ENCODE data around the gene TRIM8. TPM values are rescaled to one million over a fixed set of nuclear protein-coding genes. Genes with fewer than 3 reads are reported as not detected.

Gene TRIM8
- total RNA-seq, 1 experiment from 2014 or later, result 36.3 TPM

DNA sequence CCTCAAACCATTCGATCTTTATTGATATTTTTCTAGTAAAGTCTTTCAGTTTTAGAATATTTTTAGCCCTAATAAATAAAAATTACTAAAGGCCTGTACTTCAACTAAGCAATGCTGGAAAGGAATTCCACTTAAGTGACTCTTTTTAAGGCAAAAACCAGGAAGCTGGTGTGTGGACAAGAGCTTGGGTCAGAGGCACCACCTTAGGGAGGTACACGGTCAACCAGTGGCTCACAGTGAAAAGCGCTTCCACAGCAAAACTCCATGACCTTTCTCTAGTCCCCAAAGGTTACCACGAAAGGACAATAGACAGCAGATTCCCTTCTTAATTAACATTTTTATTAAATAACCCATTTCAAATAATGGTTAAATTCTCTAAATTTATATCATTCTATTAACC, 38.7 kb downstream of the TRIM8 start:
- POLR2A ChIA-PET, result interaction anchor here (1.3 kb wide), 1 partner anchor 38 kb away, joined by 3 read pairs; the partner anchor contains the start of gene TRIM8
- peaks cover 31% of the 10 kb centered on the region for H3K36me3 Mint-ChIP-seq
- no peak overlapping the region for H3K27ac Mint-ChIP-seq
- no peaks in the 10 kb centered on the region for H3K9me3 Mint-ChIP-seq
- H3K4me3 Mint-ChIP-seq, result no peak overlapping the region
- TF ChIP-seq ZNF671 (CRISPR knock-in tag; IDR thresholded peaks at IDR 0.05), result no peak
- TF ChIP-seq, protein P1, sequence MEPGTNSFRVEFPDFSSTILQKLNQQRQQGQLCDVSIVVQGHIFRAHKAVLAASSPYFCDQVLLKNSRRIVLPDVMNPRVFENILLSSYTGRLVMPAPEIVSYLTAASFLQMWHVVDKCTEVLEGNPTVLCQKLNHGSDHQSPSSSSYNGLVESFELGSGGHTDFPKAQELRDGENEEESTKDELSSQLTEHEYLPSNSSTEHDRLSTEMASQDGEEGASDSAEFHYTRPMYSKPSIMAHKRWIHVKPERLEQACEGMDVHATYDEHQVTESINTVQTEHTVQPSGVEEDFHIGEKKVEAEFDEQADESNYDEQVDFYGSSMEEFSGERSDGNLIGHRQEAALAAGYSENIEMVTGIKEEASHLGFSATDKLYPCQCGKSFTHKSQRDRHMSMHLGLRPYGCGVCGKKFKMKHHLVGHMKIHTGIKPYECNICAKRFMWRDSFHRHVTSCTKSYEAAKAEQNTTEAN (CRISPR knock-in tag; IDR thresholded peaks at IDR 0.05), result no peak
- TF ChIP-seq, protein P2, sequence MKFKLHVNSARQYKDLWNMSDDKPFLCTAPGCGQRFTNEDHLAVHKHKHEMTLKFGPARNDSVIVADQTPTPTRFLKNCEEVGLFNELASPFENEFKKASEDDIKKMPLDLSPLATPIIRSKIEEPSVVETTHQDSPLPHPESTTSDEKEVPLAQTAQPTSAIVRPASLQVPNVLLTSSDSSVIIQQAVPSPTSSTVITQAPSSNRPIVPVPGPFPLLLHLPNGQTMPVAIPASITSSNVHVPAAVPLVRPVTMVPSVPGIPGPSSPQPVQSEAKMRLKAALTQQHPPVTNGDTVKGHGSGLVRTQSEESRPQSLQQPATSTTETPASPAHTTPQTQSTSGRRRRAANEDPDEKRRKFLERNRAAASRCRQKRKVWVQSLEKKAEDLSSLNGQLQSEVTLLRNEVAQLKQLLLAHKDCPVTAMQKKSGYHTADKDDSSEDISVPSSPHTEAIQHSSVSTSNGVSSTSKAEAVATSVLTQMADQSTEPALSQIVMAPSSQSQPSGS (CRISPR knock-in tag; IDR thresholded peaks at IDR 0.05; ENCODE audit: borderline replicate concordance, low read depth), result no peak
- no peak for TF ChIP-seq ZNF219 (CRISPR knock-in tag; IDR thresholded peaks at IDR 0.05; ENCODE audit: borderline replicate concordance)
- TF ChIP-seq, protein P3, sequence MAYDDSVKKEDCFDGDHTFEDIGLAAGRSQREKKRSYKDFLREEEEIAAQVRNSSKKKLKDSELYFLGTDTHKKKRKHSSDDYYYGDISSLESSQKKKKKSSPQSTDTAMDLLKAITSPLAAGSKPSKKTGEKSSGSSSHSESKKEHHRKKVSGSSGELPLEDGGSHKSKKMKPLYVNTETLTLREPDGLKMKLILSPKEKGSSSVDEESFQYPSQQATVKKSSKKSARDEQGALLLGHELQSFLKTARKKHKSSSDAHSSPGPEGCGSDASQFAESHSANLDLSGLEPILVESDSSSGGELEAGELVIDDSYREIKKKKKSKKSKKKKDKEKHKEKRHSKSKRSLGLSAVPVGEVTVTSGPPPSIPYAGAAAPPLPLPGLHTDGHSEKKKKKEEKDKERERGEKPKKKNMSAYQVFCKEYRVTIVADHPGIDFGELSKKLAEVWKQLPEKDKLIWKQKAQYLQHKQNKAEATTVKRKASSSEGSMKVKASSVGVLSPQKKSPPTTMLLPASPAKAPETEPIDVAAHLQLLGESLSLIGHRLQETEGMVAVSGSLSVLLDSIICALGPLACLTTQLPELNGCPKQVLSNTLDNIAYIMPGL (CRISPR knock-in tag; IDR thresholded peaks at IDR 0.05), result no peak
- TF ChIP-seq, protein P4, sequence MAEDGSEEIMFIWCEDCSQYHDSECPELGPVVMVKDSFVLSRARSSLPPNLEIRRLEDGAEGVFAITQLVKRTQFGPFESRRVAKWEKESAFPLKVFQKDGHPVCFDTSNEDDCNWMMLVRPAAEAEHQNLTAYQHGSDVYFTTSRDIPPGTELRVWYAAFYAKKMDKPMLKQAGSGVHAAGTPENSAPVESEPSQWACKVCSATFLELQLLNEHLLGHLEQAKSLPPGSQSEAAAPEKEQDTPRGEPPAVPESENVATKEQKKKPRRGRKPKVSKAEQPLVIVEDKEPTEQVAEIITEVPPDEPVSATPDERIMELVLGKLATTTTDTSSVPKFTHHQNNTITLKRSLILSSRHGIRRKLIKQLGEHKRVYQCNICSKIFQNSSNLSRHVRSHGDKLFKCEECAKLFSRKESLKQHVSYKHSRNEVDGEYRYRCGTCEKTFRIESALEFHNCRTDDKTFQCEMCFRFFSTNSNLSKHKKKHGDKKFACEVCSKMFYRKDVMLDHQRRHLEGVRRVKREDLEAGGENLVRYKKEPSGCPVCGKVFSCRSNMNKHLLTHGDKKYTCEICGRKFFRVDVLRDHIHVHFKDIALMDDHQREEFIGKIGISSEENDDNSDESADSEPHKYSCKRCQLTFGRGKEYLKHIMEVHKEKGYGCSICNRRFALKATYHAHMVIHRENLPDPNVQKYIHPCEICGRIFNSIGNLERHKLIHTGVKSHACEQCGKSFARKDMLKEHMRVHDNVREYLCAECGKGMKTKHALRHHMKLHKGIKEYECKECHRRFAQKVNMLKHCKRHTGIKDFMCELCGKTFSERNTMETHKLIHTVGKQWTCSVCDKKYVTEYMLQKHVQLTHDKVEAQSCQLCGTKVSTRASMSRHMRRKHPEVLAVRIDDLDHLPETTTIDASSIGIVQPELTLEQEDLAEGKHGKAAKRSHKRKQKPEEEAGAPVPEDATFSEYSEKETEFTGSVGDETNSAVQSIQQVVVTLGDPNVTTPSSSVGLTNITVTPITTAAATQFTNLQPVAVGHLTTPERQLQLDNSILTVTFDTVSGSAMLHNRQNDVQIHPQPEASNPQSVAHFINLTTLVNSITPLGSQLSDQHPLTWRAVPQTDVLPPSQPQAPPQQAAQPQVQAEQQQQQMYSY (CRISPR knock-in tag; IDR thresholded peaks at IDR 0.05), result no peak
- TF ChIP-seq ZNF416 (CRISPR knock-in tag; IDR thresholded peaks at IDR 0.05), result no peak
- TF ChIP-seq ZNF396 (CRISPR knock-in tag; IDR thresholded peaks at IDR 0.05; ENCODE audit: borderline replicate concordance), result no peak
- TF ChIP-seq ZBTB21 (CRISPR knock-in tag; IDR thresholded peaks at IDR 0.05; ENCODE audit: borderline replicate concordance), result no peak
- TF ChIP-seq FOXK1 (CRISPR knock-in tag; IDR thresholded peaks at IDR 0.05), result no peak
- TF ChIP-seq GTF2I (CRISPR knock-in tag; conservative IDR thresholded peaks at IDR 0.05), result no peak
- TF ChIP-seq NR1H2 (CRISPR knock-in tag; IDR thresholded peaks at IDR 0.05), result no peak
- TF ChIP-seq TCF7 (CRISPR knock-in tag; IDR thresholded peaks at IDR 0.05; ENCODE audit: low read depth), result no peak
- no peak for TF ChIP-seq HMGA2 (CRISPR knock-in tag; IDR thresholded peaks at IDR 0.05)
- TF ChIP-seq, protein P5, sequence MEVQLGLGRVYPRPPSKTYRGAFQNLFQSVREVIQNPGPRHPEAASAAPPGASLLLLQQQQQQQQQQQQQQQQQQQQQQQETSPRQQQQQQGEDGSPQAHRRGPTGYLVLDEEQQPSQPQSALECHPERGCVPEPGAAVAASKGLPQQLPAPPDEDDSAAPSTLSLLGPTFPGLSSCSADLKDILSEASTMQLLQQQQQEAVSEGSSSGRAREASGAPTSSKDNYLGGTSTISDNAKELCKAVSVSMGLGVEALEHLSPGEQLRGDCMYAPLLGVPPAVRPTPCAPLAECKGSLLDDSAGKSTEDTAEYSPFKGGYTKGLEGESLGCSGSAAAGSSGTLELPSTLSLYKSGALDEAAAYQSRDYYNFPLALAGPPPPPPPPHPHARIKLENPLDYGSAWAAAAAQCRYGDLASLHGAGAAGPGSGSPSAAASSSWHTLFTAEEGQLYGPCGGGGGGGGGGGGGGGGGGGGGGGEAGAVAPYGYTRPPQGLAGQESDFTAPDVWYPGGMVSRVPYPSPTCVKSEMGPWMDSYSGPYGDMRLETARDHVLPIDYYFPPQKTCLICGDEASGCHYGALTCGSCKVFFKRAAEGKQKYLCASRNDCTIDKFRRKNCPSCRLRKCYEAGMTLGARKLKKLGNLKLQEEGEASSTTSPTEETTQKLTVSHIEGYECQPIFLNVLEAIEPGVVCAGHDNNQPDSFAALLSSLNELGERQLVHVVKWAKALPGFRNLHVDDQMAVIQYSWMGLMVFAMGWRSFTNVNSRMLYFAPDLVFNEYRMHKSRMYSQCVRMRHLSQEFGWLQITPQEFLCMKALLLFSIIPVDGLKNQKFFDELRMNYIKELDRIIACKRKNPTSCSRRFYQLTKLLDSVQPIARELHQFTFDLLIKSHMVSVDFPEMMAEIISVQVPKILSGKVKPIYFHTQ (CRISPR knock-in tag; IDR thresholded peaks at IDR 0.05), result no peak
- TF ChIP-seq ZNF121 (CRISPR knock-in tag; IDR thresholded peaks at IDR 0.05), result no peak
- no peak for TF ChIP-seq TEAD4 (CRISPR knock-in tag; IDR thresholded peaks at IDR 0.05)
- TF ChIP-seq, protein P6, sequence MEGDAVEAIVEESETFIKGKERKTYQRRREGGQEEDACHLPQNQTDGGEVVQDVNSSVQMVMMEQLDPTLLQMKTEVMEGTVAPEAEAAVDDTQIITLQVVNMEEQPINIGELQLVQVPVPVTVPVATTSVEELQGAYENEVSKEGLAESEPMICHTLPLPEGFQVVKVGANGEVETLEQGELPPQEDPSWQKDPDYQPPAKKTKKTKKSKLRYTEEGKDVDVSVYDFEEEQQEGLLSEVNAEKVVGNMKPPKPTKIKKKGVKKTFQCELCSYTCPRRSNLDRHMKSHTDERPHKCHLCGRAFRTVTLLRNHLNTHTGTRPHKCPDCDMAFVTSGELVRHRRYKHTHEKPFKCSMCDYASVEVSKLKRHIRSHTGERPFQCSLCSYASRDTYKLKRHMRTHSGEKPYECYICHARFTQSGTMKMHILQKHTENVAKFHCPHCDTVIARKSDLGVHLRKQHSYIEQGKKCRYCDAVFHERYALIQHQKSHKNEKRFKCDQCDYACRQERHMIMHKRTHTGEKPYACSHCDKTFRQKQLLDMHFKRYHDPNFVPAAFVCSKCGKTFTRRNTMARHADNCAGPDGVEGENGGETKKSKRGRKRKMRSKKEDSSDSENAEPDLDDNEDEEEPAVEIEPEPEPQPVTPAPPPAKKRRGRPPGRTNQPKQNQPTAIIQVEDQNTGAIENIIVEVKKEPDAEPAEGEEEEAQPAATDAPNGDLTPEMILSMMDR (IDR thresholded peaks at IDR 0.05), result no peak
- ATAC-seq (no peak), DNase-seq (ENCODE audit: low spot score) (no peak)
- no peaks in the 10 kb centered on the region for H3K27me3 Mint-ChIP-seq (ENCODE audit: low read depth)
- H3K4me1 Mint-ChIP-seq, result peaks cover 20% of the 10 kb centered on the region
- CTCF ChIA-PET, result interaction anchor here (0.6 to 1.5 kb wide), 3 partner anchors 14 to 68 kb away, joined by 3 to 4 read pairs (median 3); no protein-coding TSS in a partner anchor

All from WTC11 (cell line).